ENCODE results near the gene DNAH9.
A peak's percentile ranks its signal among the peaks of the same experiment; 100 is the strongest.

Gene DNAH9

DNA sequence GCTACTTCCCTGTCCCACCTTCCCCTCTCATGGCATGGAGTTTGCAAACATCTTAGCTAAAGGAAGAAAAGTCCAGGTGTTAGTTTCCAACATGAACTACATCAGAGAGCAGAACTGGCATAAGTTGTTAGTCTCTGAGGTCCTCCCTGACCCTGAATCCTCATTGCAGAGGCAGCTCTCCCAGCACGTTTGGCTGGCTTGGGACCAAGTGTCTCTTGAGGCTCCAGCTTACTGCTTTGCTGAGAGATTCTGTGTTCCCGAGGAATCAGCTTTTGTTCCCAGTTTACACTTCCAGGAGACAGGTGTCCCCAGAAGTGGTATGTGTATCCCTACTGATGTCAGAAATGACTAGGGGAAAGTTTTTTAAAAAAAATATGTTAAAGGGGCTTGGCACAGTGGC is 14.7 kb downstream of the DNAH9 start:
- no peak for DNase-seq

GRCh38 chr17:11618861-11619566 is 20.7 kb downstream of the DNAH9 start:
- DNase-seq: no peak

DNA sequence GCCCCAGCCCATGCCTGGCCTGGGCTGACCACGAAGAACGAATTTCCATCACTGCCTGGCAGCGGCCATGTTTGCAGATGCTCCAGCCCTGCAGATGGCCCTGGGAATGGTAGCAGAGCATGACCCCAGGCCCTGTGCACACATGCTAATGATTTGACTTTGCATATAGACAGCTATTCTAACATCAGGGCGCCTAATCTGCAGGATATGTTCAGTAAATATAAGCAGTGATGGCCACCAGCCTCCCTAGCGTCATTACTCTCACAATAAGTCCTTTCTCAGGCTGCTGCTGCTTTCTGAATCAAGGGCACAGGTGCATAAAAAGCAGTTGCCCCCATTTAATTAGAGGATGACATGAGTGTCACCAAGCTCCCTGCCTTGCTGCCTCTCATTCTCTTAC is 24.2 kb downstream of the DNAH9 start:
- DNase-seq: no peak

DNA sequence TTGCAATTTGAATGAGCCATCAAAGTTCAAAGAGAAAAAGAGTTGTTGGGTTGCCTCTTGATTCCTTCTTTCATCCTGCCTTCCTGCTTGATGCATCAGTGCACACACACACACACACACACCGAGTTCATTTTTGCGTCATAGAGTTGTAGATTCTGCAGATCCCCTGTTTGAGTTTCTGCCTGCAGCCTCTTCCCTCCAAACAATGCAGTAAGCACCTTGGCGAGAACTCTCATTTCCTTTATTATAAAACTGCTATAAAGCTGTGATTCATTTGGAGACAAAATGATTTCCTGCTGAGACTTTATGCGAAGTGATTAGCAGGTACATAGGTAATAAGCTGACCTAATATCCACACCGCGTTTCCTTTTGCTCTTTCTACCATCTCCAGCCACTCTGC is 26.7 kb downstream of the DNAH9 start:
- no peak for DNase-seq

- no peak for DNase-seq
Measured at GRCh38 chr17:11625878-11626277, 27.6 kb downstream of the DNAH9 start.

- no peak for DNase-seq
Measured at GRCh38 chr17:11627301-11627940, 29.2 kb downstream of the DNAH9 start.

DNA sequence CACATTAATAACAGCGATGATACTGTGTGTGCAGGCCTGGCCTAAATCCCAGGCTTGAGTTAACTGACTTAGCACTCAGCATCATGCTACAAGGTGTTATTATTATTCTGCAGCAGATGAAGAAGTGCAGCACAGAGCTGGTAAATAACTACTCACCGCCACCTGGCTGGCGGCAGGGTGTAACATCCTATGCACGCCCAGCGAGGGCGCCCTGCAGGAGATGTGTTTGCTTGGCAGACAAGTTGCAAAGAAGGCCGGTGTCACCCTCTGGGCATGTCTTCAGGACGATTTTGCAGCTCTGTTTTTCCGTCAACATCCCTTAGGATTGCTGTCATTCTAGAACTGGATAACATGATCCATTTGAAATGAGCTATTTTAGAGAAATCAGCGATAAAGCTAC is 30.1 kb downstream of the DNAH9 start:
- no peak for DNase-seq

- no peak for DNase-seq
Measured at GRCh38 chr17:11628831-11629230, 30.6 kb downstream of the DNAH9 start.

- DNase-seq: no peak
Measured at GRCh38 chr17:11636771-11637170, 38.5 kb downstream of the DNAH9 start.

GRCh38 chr17:11637796-11638195 is 39.5 kb downstream of the DNAH9 start:
- no peak for DNase-seq

DNA sequence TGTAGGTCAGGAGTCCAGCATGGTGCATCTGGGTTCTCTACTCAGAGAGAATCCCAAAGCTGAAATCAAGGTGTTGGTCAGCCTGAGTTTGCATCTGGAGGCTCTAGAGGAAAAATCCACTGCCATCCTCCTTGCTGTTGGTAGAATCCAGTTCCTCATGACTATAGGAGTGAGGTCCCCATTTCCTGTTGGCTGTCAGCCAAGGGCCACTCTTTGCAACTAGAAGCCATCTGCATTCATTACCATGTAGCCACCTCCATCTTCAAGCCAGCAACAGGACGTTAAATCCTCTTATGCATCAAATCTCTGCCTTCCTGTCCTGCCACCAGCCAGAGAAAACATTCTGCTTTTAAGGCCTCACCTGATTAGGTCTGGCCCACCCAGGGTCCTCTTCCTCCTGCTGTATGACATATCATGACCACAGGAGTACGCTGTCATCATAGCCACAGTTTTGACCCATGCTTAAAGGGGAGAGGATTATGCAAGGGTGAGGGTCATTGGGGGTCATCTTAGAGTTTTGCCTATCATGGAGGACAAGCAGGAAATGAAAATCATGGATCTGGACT is 40.5 kb downstream of the DNAH9 start:
- DNase-seq: no peak

- DNase-seq: no peak
Measured at GRCh38 chr17:11639736-11640462, 41.6 kb downstream of the DNAH9 start.

DNA sequence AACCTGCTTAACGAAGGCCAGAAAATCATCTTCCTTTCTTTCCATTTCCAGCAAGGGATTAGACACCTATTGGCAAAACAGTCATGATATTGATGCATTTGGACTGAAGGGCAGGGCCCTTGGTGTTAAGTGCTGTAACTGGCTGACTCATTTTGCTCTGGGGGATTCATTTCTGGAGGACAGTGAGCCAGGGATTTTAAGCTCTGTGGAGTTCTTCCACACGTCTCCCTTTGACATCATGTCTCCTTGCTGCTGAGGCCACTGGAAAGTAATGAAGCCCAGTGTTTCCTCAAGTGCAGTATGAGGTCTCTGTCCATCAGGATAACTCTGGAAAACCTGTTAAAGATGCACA is 42.2 kb downstream of the DNAH9 start:
- no peak for DNase-seq

- no peak for DNase-seq
Measured at GRCh38 chr17:11641521-11642275, 43.4 kb downstream of the DNAH9 start.

DNA sequence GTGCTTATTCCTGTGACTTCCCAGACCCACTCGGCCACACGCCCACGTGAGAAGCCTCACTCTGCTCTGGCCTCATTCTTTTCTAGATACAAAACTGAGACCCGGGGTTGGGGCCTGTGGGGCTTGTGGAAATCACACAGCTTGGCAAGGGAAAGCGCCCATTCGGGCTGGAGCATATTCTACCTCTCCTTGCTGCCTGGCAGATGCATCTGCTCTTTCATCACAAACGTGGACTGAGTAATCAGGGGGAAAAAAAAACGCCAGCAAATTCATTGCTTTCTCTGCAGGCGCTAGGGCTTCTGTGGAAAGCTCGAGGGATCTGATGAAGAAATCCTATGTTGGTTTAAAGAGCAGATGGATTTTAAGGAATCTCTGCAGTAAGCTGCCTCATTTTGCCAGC is 44.4 kb downstream of the DNAH9 start:
- no peak for DNase-seq

GRCh38 chr17:11643851-11644250 is 45.6 kb downstream of the DNAH9 start:
- no peak for DNase-seq

DNA sequence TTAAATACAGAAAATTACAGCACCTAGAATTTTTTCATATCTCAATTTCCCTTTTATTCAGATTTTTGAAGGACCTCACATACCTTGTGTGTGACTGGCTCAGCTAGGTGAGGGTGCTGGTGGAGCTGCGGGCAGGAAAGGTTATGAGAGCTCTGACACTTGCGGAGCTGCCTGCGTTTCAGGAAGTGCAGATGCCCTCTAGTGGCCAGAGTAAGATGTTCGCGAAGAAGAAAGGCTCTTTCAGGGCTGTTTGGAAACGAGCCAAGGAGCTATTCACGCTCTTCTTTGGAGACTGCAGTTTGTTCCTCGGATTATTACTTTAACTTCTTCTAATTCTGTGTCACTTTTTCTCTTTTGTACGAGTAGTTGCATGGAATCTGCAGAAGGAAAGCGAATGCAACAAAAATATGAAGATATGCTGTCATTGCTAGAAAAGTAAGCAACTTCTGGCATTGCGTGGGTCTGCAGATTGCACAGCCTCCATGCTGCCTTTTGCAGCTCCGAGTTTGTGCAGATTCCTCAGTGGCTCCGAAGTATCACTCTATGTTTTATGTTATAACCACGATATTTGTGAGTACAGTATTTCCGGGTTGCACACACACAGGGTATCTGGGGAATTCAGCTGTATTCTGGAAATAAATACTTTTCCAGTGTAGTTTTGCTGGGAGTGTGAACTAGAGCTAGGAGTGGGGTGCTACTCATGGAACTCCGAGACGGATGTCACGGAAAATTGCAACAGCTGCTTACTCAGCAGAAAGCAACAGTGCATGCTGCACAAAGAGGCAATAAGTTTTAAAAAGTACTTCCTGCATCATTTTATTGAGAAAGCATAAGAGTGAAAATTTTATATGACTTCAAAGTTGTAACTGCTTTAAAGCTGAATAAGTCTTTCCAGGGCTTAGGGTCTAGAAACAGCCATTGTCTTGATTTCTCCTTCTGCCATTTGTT is 46.3 kb downstream of the DNAH9 start:
- peak; percentile 17 to 43 for DNase-seq

DNA sequence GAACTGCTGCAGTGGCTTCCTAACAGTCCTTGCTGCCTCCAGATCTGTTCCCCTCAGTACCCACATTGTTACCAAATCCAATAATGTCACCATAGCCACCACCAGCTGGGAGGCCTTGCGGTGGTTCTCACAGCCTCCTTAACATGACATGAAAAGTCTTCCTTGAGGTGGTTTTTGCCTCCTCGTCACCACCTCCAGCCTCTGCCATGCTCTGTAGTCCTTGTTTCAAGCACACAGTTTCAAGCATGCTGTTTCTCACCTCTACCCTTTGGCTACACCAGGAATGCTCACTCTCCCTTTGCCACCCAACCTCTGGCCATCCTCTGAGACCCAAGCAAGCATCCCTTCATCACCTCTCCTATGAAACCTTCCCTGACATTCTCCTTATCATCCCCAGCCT is 47.2 kb downstream of the DNAH9 start:
- DNase-seq: no peak

- no peak for DNase-seq
Measured at GRCh38 chr17:11651089-11651488, 52.8 kb downstream of the DNAH9 start.

DNA sequence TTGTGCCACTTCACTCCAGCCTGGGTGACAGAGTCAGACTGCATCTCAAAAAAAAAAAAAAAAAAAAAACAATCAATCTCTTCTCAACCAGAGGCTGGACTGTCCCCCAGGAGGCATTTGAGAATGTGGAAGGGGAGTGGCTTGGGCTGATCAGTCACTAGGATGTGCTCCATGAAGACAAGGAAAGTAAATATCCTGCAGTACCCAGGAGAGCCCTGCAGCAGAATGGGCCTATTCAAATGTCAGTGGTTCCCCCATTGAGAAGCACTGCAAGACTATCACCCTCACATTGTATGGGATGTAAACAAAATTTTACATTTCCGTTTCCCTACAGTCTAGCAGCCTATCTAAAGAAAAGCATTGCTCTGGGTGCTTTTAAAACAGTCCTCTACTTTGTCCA is 70.3 kb downstream of the DNAH9 start:
- no peak for DNase-seq

DNA sequence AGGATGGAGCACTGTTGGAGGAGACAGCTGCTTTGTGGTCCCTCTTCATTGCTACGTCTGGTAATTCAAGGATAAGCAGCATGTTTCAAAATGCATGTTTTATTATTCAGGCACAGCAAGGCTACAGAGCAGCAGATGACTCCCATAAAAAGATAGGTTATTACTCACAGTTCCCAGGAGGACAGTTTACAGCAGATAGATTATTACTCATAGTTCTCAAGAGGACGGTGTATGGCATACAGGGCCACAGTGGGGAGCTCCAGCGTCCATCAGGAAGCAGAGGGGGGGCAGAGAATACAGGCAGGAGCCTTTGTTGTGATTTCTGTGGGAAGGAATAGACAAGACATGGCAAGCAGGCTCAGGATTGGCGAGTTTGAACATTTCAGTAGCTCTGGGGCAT is 72.9 kb downstream of the DNAH9 start:
- DNase-seq: no peak

- DNase-seq: no peak
Measured at GRCh38 chr17:11682646-11683045, 84.4 kb downstream of the DNAH9 start.
